HG03159 (cell line): Measurements from ENCODE around the gene ACTR6.

ENCODE experiments used
- ATAC-seq: cut with Tn5 transposase; IDR thresholded peaks from one replicate; pipeline ENCODE4 v1.9.1; 2021; ENCODE audit warnings: mild to moderate bottlenecking, moderate library complexity; ENCODE audit not compliant: unreplicated experiment

The ACTR6 gene

GRCh38 chr12:100265732-100266584 lies 65.3 kb downstream of the ACTR6 start:
- no peak for ATAC-seq

- peak; percentile 83 for ATAC-seq
Measured at GRCh38 chr12:100266585-100266834, 65.9 kb downstream of the ACTR6 start.

GRCh38 chr12:100266835-100267602 lies 66.4 kb downstream of the ACTR6 start, which contains the start of the genes DEPDC4 and SCYL2:
Gene DEPDC4 (minus strand): TSS chr12:100267079. CDS start chr12:100267076, 3 bp downstream.
Gene SCYL2 (plus strand): TSS chr12:100267177. CDS start chr12:100282971, 15,794 bp downstream.
- ATAC-seq, result peak; percentile 92

- peak; percentile 9 for ATAC-seq
Measured at GRCh38 chr12:100267603-100268281, 67.1 kb downstream of the ACTR6 start.

- ATAC-seq, result no peak
Measured at GRCh38 chr12:100268835-100269564, 68.4 kb downstream of the ACTR6 start.

GRCh38 chr12:100273782-100274181 lies 73.2 kb downstream of the ACTR6 start:
- ATAC-seq, result no peak
